Fibroblast of pulmonary artery (primary cell): Measurements from ENCODE around the gene KMT2C.
"Not testable (repeated sequence)": the region's sequence is repeated elsewhere in the genome, so short reads cannot be mapped to it uniquely, and the experiment has no call there.

Experiments
- DNase-seq: peaks from one replicate; pipeline ENCODE4 v3.0.0-alpha.2; 2010; ENCODE audit warnings: low read depth
- H3K4me3 ChIP-seq: replicated peaks from 2 replicates; pipeline ENCODE4 v1.5.1; 2011; ENCODE audit warnings: low read depth, mild to moderate bottlenecking, control low read depth, low read length, moderate library complexity
- TF ChIP-seq, protein P1 (sequence below): IDR thresholded peaks from 2 replicates; pipeline ENCODE4 v1.5.1; 2011; ENCODE audit warnings: mild to moderate bottlenecking, control low read depth, low read length, inconsistent platforms; ENCODE audit errors: missing control alignments

KMT2C gene

GRCh38 chr7:152262146-152262545 is 173.7 kb downstream of the KMT2C start:
- not testable (repeated sequence) for DNase-seq, H3K4me3 ChIP-seq

GRCh38 chr7:152259645-152260044 is 176.2 kb downstream of the KMT2C start:
- not testable (repeated sequence) for DNase-seq

GRCh38 chr7:152247851-152248250 is 188.0 kb downstream of the KMT2C start:
- DNase-seq, H3K4me3 ChIP-seq: not testable (repeated sequence)

More at GRCh38 chr7:152259645-152260044, 176.2 kb downstream of the KMT2C start:
- H3K4me3 ChIP-seq: not testable (repeated sequence)

DNA sequence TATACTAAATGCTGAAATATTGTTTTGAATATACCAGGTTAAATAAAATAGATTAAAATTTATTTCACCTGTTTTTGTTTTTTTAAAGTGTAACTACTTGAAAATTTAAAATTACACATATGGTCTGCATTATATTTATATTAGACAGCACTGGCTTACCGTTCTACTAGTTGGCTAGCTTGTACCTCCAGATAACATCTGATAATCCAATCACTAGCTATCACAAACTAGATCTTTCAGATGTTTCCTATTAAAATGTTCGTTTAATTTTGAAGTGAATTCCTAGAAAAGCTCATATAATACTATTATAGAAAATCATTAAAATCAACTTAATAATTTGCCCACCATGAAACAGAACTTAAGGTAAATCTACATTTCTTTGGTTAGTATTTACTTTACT is 190.4 kb downstream of the KMT2C start:
- H3K4me3 ChIP-seq, DNase-seq: not testable (repeated sequence)

GRCh38 chr7:152243464-152243863 is 192.3 kb downstream of the KMT2C start:
- not testable (repeated sequence) for DNase-seq, H3K4me3 ChIP-seq

GRCh38 chr7:152241301-152241700 is 194.5 kb downstream of the KMT2C start:
- not testable (repeated sequence) for DNase-seq, H3K4me3 ChIP-seq

DNA sequence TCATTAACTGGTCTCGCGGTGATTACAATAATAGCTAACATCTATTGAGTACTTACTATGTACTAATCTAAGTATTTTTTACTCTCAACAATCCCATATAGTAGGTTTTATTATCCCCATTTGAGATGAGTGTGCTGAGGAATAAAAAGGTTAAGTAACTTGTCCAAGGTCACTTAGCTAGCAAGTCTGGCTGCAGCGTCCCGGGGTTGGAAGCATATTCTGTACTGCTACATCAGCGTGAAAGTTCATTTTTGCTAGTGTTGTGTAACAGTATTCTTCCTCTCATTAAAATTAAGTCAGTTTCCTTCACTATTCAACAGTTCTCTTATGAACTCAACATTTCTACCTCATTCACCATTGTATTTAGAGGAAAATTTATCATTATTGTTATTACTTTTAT is 199.5 kb downstream of the KMT2C start:
- not testable (repeated sequence) for DNase-seq, H3K4me3 ChIP-seq

DNA sequence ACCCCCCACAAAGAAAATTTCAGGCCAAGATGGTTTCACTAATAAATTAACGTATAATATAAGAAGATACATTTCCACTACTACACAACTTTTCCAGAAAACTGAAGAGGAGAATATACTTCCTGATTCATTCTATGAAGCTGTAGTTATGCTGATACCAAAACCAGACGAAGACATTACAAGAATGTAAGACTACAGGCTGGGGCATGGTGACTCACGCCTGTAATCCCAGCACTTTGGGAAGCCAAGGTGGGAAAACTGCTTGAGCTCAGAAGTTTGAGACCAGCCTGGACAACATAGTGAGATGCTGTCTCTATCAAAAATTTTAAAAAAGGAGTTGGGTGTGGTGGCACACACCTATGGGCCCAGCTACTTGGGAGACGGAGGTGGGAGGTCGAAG is 201.4 kb downstream of the KMT2C start:
- peak; percentile 7 for DNase-seq
- not testable (repeated sequence) for H3K4me3 ChIP-seq

DNA sequence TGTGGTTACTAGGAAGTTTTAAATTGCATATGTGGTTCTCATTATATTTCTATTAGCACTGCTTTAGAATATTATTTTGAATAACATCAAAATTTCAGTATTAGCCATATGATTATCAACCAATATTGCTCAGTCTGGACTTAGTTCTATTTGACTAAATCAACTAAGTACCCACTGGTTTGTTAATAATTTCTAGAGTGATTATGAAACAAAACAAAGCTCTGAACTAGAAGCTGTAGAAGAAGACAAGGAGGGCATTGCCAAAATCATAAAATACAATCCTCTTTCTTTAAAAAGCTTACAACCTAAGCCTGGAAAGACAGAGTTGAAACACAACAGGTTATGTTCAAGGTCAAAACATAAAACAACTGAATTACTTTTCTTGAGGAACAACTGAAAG is 204.7 kb downstream of the KMT2C start:
- DNase-seq: no peak
- TF ChIP-seq, protein P1, sequence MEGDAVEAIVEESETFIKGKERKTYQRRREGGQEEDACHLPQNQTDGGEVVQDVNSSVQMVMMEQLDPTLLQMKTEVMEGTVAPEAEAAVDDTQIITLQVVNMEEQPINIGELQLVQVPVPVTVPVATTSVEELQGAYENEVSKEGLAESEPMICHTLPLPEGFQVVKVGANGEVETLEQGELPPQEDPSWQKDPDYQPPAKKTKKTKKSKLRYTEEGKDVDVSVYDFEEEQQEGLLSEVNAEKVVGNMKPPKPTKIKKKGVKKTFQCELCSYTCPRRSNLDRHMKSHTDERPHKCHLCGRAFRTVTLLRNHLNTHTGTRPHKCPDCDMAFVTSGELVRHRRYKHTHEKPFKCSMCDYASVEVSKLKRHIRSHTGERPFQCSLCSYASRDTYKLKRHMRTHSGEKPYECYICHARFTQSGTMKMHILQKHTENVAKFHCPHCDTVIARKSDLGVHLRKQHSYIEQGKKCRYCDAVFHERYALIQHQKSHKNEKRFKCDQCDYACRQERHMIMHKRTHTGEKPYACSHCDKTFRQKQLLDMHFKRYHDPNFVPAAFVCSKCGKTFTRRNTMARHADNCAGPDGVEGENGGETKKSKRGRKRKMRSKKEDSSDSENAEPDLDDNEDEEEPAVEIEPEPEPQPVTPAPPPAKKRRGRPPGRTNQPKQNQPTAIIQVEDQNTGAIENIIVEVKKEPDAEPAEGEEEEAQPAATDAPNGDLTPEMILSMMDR: no peak
- no peak overlapping the region for H3K4me3 ChIP-seq

DNA sequence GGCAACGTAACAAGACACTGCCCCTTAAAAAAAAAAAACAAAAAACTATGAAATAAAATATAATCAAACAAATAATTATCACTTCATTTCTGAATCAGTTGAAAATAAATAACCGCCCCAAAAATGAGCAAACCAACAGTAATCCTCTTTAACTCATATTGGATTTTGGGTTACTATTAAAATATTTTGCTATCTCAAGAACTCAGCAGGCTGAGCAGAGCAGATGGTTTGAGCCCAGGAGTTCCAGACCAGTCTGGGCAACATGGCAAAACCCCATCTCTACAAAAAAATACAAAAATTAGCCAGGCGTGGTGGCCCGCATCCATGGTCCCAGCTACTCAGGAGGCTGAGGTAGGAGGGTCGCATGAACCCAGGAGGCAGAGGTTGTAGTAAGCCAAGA is 216.2 kb downstream of the KMT2C start:
- DNase-seq, H3K4me3 ChIP-seq: not testable (repeated sequence)

- not testable (repeated sequence) for DNase-seq
Observed at GRCh38 chr7:152208766-152209165, 227.0 kb downstream of the KMT2C start.

GRCh38 chr7:152204417-152204816 is 231.4 kb downstream of the KMT2C start:
- DNase-seq: not testable (repeated sequence)

More at GRCh38 chr7:152208766-152209165, 227.0 kb downstream of the KMT2C start:
- not testable (repeated sequence) for H3K4me3 ChIP-seq

DNA sequence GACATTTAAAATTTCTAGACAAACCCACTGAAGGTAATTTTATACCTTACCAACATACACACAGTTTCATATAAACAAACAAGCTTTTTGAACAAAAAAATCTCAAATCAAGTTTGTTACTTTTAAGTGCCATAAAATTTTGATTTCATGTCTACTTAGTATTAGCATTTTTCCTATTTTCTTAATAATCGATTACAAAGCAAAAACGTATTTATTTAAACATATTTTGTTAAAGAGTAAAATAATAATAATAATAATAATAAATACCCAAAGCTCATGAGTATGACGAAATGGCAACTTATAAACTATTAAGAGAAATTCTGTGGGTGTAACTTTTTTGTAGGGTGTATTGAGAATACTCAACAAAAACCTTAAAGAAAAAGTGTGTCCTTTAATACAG is 232.7 kb downstream of the KMT2C start:
- TF ChIP-seq, protein P1: no peak
- H3K4me3 ChIP-seq: no peak overlapping the region
- no peak for DNase-seq

More at GRCh38 chr7:152204417-152204816, 231.4 kb downstream of the KMT2C start:
- H3K4me3 ChIP-seq: not testable (repeated sequence)
